Measurements from ENCODE around the gene ZDHHC14.

The ZDHHC14 gene

DNA sequence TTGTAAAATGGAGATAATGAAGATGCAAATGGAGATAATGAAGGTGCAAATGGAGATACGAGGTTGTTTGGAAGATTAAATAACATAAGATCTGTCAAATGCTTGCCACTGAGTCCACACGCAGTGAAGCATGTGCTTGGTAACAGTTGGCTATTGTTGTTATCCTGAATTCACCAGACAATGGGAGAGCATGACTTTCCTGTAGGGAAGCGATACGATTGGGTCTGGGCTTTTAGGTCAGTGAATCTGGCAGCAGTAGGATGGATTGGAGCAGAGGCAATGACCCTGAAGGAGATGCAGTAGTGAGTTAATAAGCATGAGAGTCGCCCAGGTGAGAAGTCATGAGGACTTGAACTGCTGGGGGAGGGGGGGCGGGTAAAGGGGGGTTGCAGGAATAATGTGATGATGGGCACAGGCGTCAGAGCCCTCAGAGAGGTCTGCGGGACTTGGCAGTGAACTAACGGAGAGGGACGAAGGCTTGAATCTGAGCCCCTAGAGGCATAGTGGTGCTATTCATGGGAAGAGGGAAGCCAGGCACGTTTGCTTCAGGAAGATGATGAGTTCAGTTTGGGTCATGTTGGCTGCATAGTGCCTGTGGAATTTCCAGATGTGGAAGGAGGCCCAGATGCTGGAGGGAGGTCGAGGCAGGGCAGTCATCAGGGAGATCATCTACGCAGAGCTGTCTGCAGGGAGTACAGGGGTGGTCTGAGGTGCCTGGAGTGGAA is 55.4 kb downstream of the ZDHHC14 start:
- DNase-seq = no peak
- H3K79me2 ChIP-seq (ENCODE audit: low read length) = peaks cover 11% of the 10 kb centered on the region; the same call in 1 of the 2 replicates
- H3K27ac ChIP-seq (ENCODE audit: low read length) = no peak overlapping the region
- TF ChIP-seq EZH2phosphoT487 (IDR thresholded peaks at IDR 0.05; ENCODE audit: low read length) (no peak), EZH2 (optimal IDR thresholded peaks at IDR 0.05; ENCODE audit: low read depth, low read length) (no peak)
- TF ChIP-seq, protein P1, sequence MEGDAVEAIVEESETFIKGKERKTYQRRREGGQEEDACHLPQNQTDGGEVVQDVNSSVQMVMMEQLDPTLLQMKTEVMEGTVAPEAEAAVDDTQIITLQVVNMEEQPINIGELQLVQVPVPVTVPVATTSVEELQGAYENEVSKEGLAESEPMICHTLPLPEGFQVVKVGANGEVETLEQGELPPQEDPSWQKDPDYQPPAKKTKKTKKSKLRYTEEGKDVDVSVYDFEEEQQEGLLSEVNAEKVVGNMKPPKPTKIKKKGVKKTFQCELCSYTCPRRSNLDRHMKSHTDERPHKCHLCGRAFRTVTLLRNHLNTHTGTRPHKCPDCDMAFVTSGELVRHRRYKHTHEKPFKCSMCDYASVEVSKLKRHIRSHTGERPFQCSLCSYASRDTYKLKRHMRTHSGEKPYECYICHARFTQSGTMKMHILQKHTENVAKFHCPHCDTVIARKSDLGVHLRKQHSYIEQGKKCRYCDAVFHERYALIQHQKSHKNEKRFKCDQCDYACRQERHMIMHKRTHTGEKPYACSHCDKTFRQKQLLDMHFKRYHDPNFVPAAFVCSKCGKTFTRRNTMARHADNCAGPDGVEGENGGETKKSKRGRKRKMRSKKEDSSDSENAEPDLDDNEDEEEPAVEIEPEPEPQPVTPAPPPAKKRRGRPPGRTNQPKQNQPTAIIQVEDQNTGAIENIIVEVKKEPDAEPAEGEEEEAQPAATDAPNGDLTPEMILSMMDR (IDR thresholded peaks at IDR 0.05; ENCODE audit: low read length) = no peak
- H3K4me3 ChIP-seq (ENCODE audit: low read length) = no peak overlapping the region
- H4K20me1 ChIP-seq (ENCODE audit: insufficient read depth, low read length) = no peaks in the 10 kb centered on the region
- H3F3A ChIP-seq (ENCODE audit: insufficient read depth, low read length) = no peaks in the 10 kb centered on the region
- no peak overlapping the region for H2AFZ ChIP-seq (ENCODE audit: low read length)
- no peak overlapping the region for H3K4me2 ChIP-seq (ENCODE audit: low read depth, low read length)
- no peaks in the 10 kb centered on the region for H3K36me3 ChIP-seq (replicated peaks; ENCODE audit: insufficient read depth, low read length)
- H3K9me3 ChIP-seq (replicated peaks; ENCODE audit: insufficient read depth, low read length) = no peaks in the 10 kb centered on the region
- no peaks in the 10 kb centered on the region for H3K9me2 ChIP-seq (replicated peaks; ENCODE audit: insufficient read depth, low read length)
- no peaks in the 10 kb centered on the region for H3K4me1 ChIP-seq (ENCODE audit: low read length)
- no peak overlapping the region for H3K9ac ChIP-seq (ENCODE audit: low read length)
- H3K27me3 ChIP-seq (replicated peaks; ENCODE audit: insufficient read depth, low read length) = no peaks in the 10 kb centered on the region

DNA sequence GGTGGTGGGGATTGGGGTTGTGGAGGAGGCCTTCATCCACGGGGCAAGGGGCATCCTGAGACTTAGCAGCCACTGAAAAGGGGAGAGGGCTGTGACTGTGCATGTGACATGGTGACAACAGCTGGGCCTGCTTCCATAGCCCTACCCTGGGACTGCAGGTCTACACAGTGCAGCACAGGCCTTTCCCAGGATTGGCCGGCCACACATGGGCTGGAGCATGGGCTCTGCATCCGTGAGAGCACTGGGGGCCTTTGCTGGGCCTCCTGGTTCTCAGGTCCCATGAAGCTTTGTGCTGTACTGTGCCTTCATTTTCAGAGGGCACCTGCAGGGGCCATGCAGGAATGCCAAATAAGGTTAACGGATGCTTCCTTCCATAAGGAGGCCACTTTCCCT is 56.0 kb downstream of the ZDHHC14 start:
- Histone ChIP-seq H3K79me2 (ENCODE audit: low read length) (peaks cover 11% of the 10 kb centered on the region; the same call in 1 of the 2 replicates), H3K4me1 (ENCODE audit: low read length) (no peaks in the 10 kb centered on the region), H3K4me3 (ENCODE audit: low read length) (no peak overlapping the region), H3K27me3 (replicated peaks; ENCODE audit: insufficient read depth, low read length) (no peaks in the 10 kb centered on the region), H3K4me2 (ENCODE audit: low read depth, low read length) (no peak overlapping the region), H3K9me2 (replicated peaks; ENCODE audit: insufficient read depth, low read length) (no peaks in the 10 kb centered on the region), H3K9ac (ENCODE audit: low read length) (no peak overlapping the region), H3F3A (ENCODE audit: insufficient read depth, low read length) (no peaks in the 10 kb centered on the region), H4K20me1 (ENCODE audit: insufficient read depth, low read length) (no peaks in the 10 kb centered on the region), H3K9me3 (replicated peaks; ENCODE audit: insufficient read depth, low read length) (no peaks in the 10 kb centered on the region), H3K36me3 (replicated peaks; ENCODE audit: insufficient read depth, low read length) (no peaks in the 10 kb centered on the region), H3K27ac (ENCODE audit: low read length) (no peak overlapping the region), H2AFZ (ENCODE audit: low read length) (no peak overlapping the region)
- TF ChIP-seq EZH2 (optimal IDR thresholded peaks at IDR 0.05; ENCODE audit: low read depth, low read length) = no peak
- TF ChIP-seq EZH2phosphoT487 (IDR thresholded peaks at IDR 0.05; ENCODE audit: low read length) = no peak
- TF ChIP-seq, protein P1 (IDR thresholded peaks at IDR 0.05; ENCODE audit: low read length) = no peak
- no peak for DNase-seq

DNA sequence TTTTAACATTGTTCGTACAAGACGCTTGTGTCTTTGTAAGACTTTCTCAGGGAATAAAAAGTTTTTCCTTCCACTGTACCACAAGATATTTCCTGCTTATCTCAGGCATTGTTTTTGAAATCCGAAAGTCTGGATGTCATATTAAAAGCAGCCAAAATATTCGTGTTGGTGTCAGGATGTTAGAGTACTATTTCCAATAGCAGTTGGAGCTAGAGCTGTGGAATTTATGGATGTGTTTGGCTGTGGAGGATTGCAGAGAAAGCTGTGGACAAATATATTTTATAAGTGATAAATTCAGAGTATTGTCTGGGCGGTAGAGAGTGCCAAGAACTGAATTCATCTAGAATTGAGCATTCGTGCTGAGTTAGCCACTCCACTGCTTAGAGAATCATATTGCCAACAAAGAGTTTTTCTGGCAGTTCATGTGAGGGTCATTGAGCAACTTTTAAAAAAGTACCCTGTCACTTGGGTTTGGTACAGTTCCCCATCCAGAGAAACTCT is 57.7 kb downstream of the ZDHHC14 start:
- peaks cover 2% of the 10 kb centered on the region for H3K4me1 ChIP-seq (ENCODE audit: low read length)
- no peaks in the 10 kb centered on the region for H3F3A ChIP-seq (ENCODE audit: insufficient read depth, low read length)
- H3K36me3 ChIP-seq (replicated peaks; ENCODE audit: insufficient read depth, low read length) = no peaks in the 10 kb centered on the region
- no peak for DNase-seq
- H3K9me3 ChIP-seq (replicated peaks; ENCODE audit: insufficient read depth, low read length) = no peaks in the 10 kb centered on the region
- H3K4me2 ChIP-seq (ENCODE audit: low read depth, low read length) = no peak overlapping the region
- H3K9ac ChIP-seq (ENCODE audit: low read length) = no peak overlapping the region
- no peaks in the 10 kb centered on the region for H4K20me1 ChIP-seq (ENCODE audit: insufficient read depth, low read length)
- TF ChIP-seq EZH2 (optimal IDR thresholded peaks at IDR 0.05; ENCODE audit: low read depth, low read length) = no peak
- TF ChIP-seq EZH2phosphoT487 (IDR thresholded peaks at IDR 0.05; ENCODE audit: low read length) = no peak
- TF ChIP-seq, protein P1 (IDR thresholded peaks at IDR 0.05; ENCODE audit: low read length) = no peak
- peaks cover 2% of the 10 kb centered on the region; the same call in 1 of the 2 replicates for H3K79me2 ChIP-seq (ENCODE audit: low read length)
- no peaks in the 10 kb centered on the region for H3K9me2 ChIP-seq (replicated peaks; ENCODE audit: insufficient read depth, low read length)
- H3K27me3 ChIP-seq (replicated peaks; ENCODE audit: insufficient read depth, low read length) = no peaks in the 10 kb centered on the region
- no peak overlapping the region for H3K4me3 ChIP-seq (ENCODE audit: low read length)
- H2AFZ ChIP-seq (ENCODE audit: low read length) = no peak overlapping the region
- H3K27ac ChIP-seq (ENCODE audit: low read length) = no peak overlapping the region
